ENCODE results near the gene ATP6V0E2.

The ATP6V0E2 gene

GRCh38 chr7:149838992-149839408 lies 34.8 kb upstream of the ATP6V0E2 start:
- no peak for DNase-seq

- DNase-seq, result no peak
Observed at GRCh38 chr7:149839933-149840332, 33.8 kb upstream of the ATP6V0E2 start.

GRCh38 chr7:149843566-149843965 lies 30.2 kb upstream of the ATP6V0E2 start:
- DNase-seq, result no peak

- no peak for DNase-seq
Observed at GRCh38 chr7:149844445-149844844, 29.3 kb upstream of the ATP6V0E2 start.

GRCh38 chr7:149845257-149845980 lies 28.4 kb upstream of the ATP6V0E2 start:
- no peak for DNase-seq

GRCh38 chr7:149846021-149846420 lies 27.7 kb upstream of the ATP6V0E2 start:
- no peak for DNase-seq

GRCh38 chr7:149846436-149847046 lies 27.2 kb upstream of the ATP6V0E2 start:
- no peak for DNase-seq

GRCh38 chr7:149849174-149849573 lies 24.6 kb upstream of the ATP6V0E2 start:
- DNase-seq, result no peak

GRCh38 chr7:149850007-149850594 lies 23.7 kb upstream of the ATP6V0E2 start:
- no peak for DNase-seq

- DNase-seq, result no peak
Observed at GRCh38 chr7:149850716-149851115, 23.1 kb upstream of the ATP6V0E2 start.

- DNase-seq, result no peak
Observed at GRCh38 chr7:149851449-149851848, 22.3 kb upstream of the ATP6V0E2 start.

- no peak for DNase-seq
Observed at GRCh38 chr7:149853157-149853556, 20.6 kb upstream of the ATP6V0E2 start.

GRCh38 chr7:149854611-149855360 lies 19.0 kb upstream of the ATP6V0E2 start:
- no peak for DNase-seq

- no peak for DNase-seq
Observed at GRCh38 chr7:149855361-149856305, 18.1 kb upstream of the ATP6V0E2 start.

GRCh38 chr7:149856583-149856982 lies 17.2 kb upstream of the ATP6V0E2 start:
- no peak for DNase-seq

- no peak for DNase-seq
Observed at GRCh38 chr7:149859369-149859768, 14.4 kb upstream of the ATP6V0E2 start.

- DNase-seq, result no peak
Observed at GRCh38 chr7:149859876-149860275, 13.9 kb upstream of the ATP6V0E2 start.

- DNase-seq, result no peak
Observed at GRCh38 chr7:149860821-149861727, 12.7 kb upstream of the ATP6V0E2 start.

GRCh38 chr7:149861728-149862045 lies 12.1 kb upstream of the ATP6V0E2 start:
- no peak for DNase-seq

- no peak for DNase-seq
Observed at GRCh38 chr7:149862156-149862555, 11.6 kb upstream of the ATP6V0E2 start.

GRCh38 chr7:149863500-149863899 lies 10.3 kb upstream of the ATP6V0E2 start:
- DNase-seq, result no peak

Measured in right hindlimb (tissue), 1 donor.